Measurements from ENCODE around the gene RBM33. TPM values are rescaled to one million over a fixed set of nuclear protein-coding genes. Genes with fewer than 3 reads are reported as not detected.
"Not testable (repeated sequence)": the region's sequence is repeated elsewhere in the genome, so short reads cannot be mapped to it uniquely, and the experiment has no call there.

Gene RBM33
- total RNA-seq, 1 donor from 2014 or later = 109 TPM

- intact Hi-C loops (cut with DNase I) = no loop called here
- no peak for DNase-seq (ENCODE audit: low spot score)
- no peak for ATAC-seq
Measured at GRCh38 chr7:155682484-155682883, 38.0 kb downstream of the RBM33 start.

GRCh38 chr7:155683098-155683497, 38.6 kb downstream of the RBM33 start:
- ATAC-seq (no peak), DNase-seq (ENCODE audit: low spot score) (no peak)
- intact Hi-C loops (cut with DNase I) = no loop called here

GRCh38 chr7:155683714-155684113, 39.3 kb downstream of the RBM33 start:
- intact Hi-C loops (cut with DNase I) = no loop called here
- DNase-seq (ENCODE audit: low spot score) (no peak), ATAC-seq (no peak)

GRCh38 chr7:155684543-155684942, 40.1 kb downstream of the RBM33 start:
- intact Hi-C loops (cut with DNase I) = no loop called here
- ATAC-seq (no peak), DNase-seq (ENCODE audit: low spot score) (no peak)

- intact Hi-C loops (cut with DNase I) = no loop called here
- ATAC-seq = no peak
Measured at GRCh38 chr7:155685070-155685790, 40.8 kb downstream of the RBM33 start.

GRCh38 chr7:155685791-155686160, 41.3 kb downstream of the RBM33 start:
- no peak for DNase-seq (ENCODE audit: low spot score)
- intact Hi-C loops (cut with DNase I) = no loop called here
- no peak for ATAC-seq

More at GRCh38 chr7:155685070-155685790, 40.8 kb downstream of the RBM33 start:
- no peak for DNase-seq (ENCODE audit: low spot score)

GRCh38 chr7:155686620-155687324, 42.3 kb downstream of the RBM33 start:
- DNase-seq (ENCODE audit: low spot score); ATAC-seq; intact Hi-C loops (cut with DNase I): not testable (repeated sequence)

GRCh38 chr7:155688237-155688636, 43.8 kb downstream of the RBM33 start:
- DNase-seq (ENCODE audit: low spot score); intact Hi-C loops (cut with DNase I); ATAC-seq: not testable (repeated sequence)

- intact Hi-C loops (cut with DNase I); ATAC-seq; DNase-seq (ENCODE audit: low spot score): not testable (repeated sequence)
Measured at GRCh38 chr7:155690655-155691054, 46.2 kb downstream of the RBM33 start.

- no peak for DNase-seq (ENCODE audit: low spot score)
- intact Hi-C loops (cut with DNase I) = no loop called here
- no peak for ATAC-seq
Measured at GRCh38 chr7:155692317-155692716, 47.9 kb downstream of the RBM33 start.

GRCh38 chr7:155693826-155694225, 49.4 kb downstream of the RBM33 start:
- intact Hi-C loops (cut with DNase I) = no loop called here
- ATAC-seq = no peak
- no peak for DNase-seq (ENCODE audit: low spot score)

- no peak for ATAC-seq
- intact Hi-C loops (cut with DNase I) = no loop called here
- no peak for DNase-seq (ENCODE audit: low spot score)
Measured at GRCh38 chr7:155694851-155695250, 50.4 kb downstream of the RBM33 start.

GRCh38 chr7:155696747-155697146, 52.3 kb downstream of the RBM33 start:
- DNase-seq (ENCODE audit: low spot score) = no peak
- ATAC-seq = no peak
- intact Hi-C loops (cut with DNase I) = no loop called here

- no peak for ATAC-seq
- no peak for DNase-seq (ENCODE audit: low spot score)
- intact Hi-C loops (cut with DNase I) = no loop called here
Measured at GRCh38 chr7:155698633-155699032, 54.2 kb downstream of the RBM33 start.

- intact Hi-C loops (cut with DNase I) = no loop called here
- no peak for DNase-seq (ENCODE audit: low spot score)
- ATAC-seq = no peak
Measured at GRCh38 chr7:155699180-155699579, 54.7 kb downstream of the RBM33 start.

- DNase-seq (ENCODE audit: low spot score) = no peak
- no peak for ATAC-seq
- intact Hi-C loops (cut with DNase I) = no loop called here
Measured at GRCh38 chr7:155700847-155701246, 56.4 kb downstream of the RBM33 start.

- no peak for ATAC-seq
- no peak for DNase-seq (ENCODE audit: low spot score)
- intact Hi-C loops (cut with DNase I) = no loop called here
Measured at GRCh38 chr7:155701972-155702544, 57.6 kb downstream of the RBM33 start.

- DNase-seq (ENCODE audit: low spot score) = no peak
- ATAC-seq = no peak
- intact Hi-C loops (cut with DNase I) = no loop called here
Measured at GRCh38 chr7:155702616-155703015, 58.2 kb downstream of the RBM33 start.

- intact Hi-C loops (cut with DNase I) = no loop called here
- DNase-seq (ENCODE audit: low spot score) = no peak
- ATAC-seq = no peak
Measured at GRCh38 chr7:155705623-155706360, 61.3 kb downstream of the RBM33 start.

GRCh38 chr7:155706376-155706775, 61.9 kb downstream of the RBM33 start:
- no peak for ATAC-seq
- intact Hi-C loops (cut with DNase I) = no loop called here
- DNase-seq (ENCODE audit: low spot score) = no peak
